ENCODE data around the gene SHC3. TPM values are rescaled to one million over a fixed set of nuclear protein-coding genes. Genes with fewer than 3 reads are reported as not detected.

SHC3 gene
- total RNA-seq, 1 donor from 2014 or later = 0.52 TPM

GRCh38 chr9:88976890-88977257 is 201.7 kb downstream of the SHC3 start:
- Histone ChIP-seq H3K4me3 (ENCODE audit: low read length in 3 of 3) (no peak overlapping the region), H3K36me3 (ENCODE audit: control insufficient read depth in 3 of 3, insufficient read depth in 3 of 3, low read length in 3 of 3) (no peaks in the 10 kb centered on the region), H3K27me3 (ENCODE audit: control insufficient read depth in 3 of 3, insufficient read depth in 3 of 3, low read length in 3 of 3) (peaks cover 0 to 3% (median 2%) of the 10 kb centered on the region in 3 donors), H3K9me3 (ENCODE audit: control insufficient read depth in 3 of 3, low read length in 3 of 3) (peaks cover 0 to 5% (median 0%) of the 10 kb centered on the region in 3 donors), H3K4me1 (ENCODE audit: control insufficient read depth in 3 of 3, insufficient read depth in 3 of 3, low read length in 3 of 3) (peaks cover 0 to 2% (median 0%) of the 10 kb centered on the region in 3 donors), H3K9ac (ENCODE audit: low read depth in 1 of 3, low read length in 3 of 3) (no peak overlapping the region), H3K27ac (ENCODE audit: low read depth, low read length) (no peak overlapping the region)

DNA sequence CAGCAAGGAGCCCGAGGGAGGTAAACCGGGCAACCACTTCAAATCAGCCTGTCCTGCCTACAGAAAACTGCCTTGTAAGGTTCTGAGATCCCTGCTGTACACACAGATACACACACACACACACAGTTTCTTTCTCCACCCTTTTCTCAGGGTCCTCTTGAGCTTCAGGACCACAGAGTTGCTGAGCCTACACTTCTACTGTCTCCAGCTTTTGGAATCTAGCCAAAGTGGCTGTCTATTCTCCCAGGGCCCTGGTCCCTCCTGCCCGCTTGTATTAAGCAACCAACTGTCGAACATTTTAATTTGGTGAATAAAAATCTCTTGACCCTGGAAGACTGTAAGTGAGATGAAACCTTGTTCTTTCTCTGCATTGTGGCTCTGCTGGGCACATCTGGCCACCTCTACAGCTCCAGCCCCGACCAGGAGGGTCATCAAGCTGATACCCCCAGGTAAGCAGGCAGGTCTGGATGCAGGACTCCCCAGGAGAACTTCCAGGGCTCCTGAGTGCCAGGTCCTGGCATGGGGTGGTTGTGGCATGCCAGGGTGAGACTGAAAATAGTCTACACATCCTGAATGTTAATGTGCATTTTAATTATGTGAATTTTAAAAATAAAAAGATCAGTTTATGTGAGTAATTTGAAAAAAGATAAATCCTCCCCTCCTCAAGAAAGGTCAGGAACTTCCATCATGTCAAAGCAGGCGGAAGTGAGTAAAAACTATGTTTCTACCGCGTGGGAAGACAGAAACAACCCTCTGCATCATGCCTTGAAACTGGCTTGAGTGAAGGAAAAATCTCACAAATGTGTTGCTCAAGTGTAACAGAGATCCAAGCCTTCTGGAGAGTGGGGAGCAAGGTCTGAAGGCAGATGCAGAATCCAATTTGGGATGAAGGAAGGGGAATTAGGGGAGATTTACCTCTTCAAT is 202.4 kb downstream of the SHC3 start:
- peaks cover 0 to 2% (median 0%) of the 10 kb centered on the region in 3 donors for H3K4me1 ChIP-seq (ENCODE audit: control insufficient read depth in 3 of 3, insufficient read depth in 3 of 3, low read length in 3 of 3)
- no peak overlapping the region for H3K27ac ChIP-seq (ENCODE audit: low read depth, low read length)
- no peak overlapping the region for H3K4me3 ChIP-seq (ENCODE audit: low read length in 3 of 3)
- no peaks in the 10 kb centered on the region for H3K36me3 ChIP-seq (ENCODE audit: control insufficient read depth in 3 of 3, insufficient read depth in 3 of 3, low read length in 3 of 3)
- no peak overlapping the region for H3K9ac ChIP-seq (ENCODE audit: low read depth in 1 of 3, low read length in 3 of 3)
- H3K9me3 ChIP-seq (ENCODE audit: control insufficient read depth in 3 of 3, low read length in 3 of 3) = peaks cover 0 to 5% (median 0%) of the 10 kb centered on the region in 3 donors
- peaks cover 0 to 7% (median 2%) of the 10 kb centered on the region in 3 donors for H3K27me3 ChIP-seq (ENCODE audit: control insufficient read depth in 3 of 3, insufficient read depth in 3 of 3, low read length in 3 of 3)

GRCh38 chr9:88974641-88975040 is 204.0 kb downstream of the SHC3 start:
- H3K27me3 ChIP-seq (ENCODE audit: control insufficient read depth in 3 of 3, insufficient read depth in 3 of 3, low read length in 3 of 3) = peaks cover 0 to 7% (median 2%) of the 10 kb centered on the region in 3 donors
- H3K9me3 ChIP-seq (ENCODE audit: control insufficient read depth in 3 of 3, low read length in 3 of 3) = peaks cover 0 to 5% (median 0%) of the 10 kb centered on the region in 3 donors
- H3K4me1 ChIP-seq (ENCODE audit: control insufficient read depth in 3 of 3, insufficient read depth in 3 of 3, low read length in 3 of 3) = peaks cover 0 to 2% (median 0%) of the 10 kb centered on the region in 3 donors
- H3K27ac ChIP-seq (ENCODE audit: low read depth, low read length) = no peak overlapping the region
- no peak overlapping the region for H3K9ac ChIP-seq (ENCODE audit: low read depth in 1 of 3, low read length in 3 of 3)
- H3K4me3 ChIP-seq (ENCODE audit: low read length in 3 of 3) = no peak overlapping the region
- H3K36me3 ChIP-seq (ENCODE audit: control insufficient read depth in 3 of 3, insufficient read depth in 3 of 3, low read length in 3 of 3) = no peaks in the 10 kb centered on the region

DNA sequence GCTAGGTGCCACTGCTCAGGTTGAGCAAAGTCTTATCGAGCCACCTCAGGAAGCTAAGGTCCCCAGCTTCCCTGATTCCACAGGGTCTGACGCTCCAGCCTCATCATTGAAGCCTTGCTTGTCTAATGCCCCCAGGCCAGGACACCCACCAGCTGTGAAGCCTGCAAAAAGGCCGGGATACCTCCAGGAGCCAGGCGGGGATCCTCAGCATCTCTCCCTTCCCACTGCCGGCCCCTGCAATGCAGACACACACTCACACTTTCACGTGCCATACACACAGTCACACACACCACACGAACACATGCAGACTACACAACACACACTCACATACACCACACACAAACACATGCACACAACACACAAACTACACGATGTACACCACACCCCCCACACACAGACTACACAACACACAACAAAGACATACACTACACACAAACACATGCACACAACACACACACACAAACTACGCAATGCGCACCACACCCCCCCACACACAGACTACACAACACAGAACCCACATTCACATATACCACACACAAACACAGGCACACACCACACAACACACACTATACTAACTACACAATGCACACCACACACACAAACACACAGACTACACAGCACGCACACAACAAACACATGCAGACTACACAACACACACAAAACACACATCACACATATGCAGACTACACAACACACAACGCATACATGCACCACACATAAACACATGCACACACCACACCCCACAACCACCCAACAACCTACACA is 205.2 kb downstream of the SHC3 start:
- no peak overlapping the region for H3K9ac ChIP-seq (ENCODE audit: low read depth in 1 of 3, low read length in 3 of 3)
- peaks cover 0 to under 1% (median 0%) of the 10 kb centered on the region in 3 donors for H3K4me1 ChIP-seq (ENCODE audit: control insufficient read depth in 3 of 3, insufficient read depth in 3 of 3, low read length in 3 of 3)
- no peaks in the 10 kb centered on the region for H3K36me3 ChIP-seq (ENCODE audit: control insufficient read depth in 3 of 3, insufficient read depth in 3 of 3, low read length in 3 of 3)
- H3K27ac ChIP-seq (ENCODE audit: low read depth, low read length) = no peak overlapping the region
- peaks cover 0 to 5% (median 0%) of the 10 kb centered on the region in 3 donors for H3K9me3 ChIP-seq (ENCODE audit: control insufficient read depth in 3 of 3, low read length in 3 of 3)
- H3K4me3 ChIP-seq (ENCODE audit: low read length in 3 of 3) = no peak overlapping the region
- H3K27me3 ChIP-seq (ENCODE audit: control insufficient read depth in 3 of 3, insufficient read depth in 3 of 3, low read length in 3 of 3) = peaks cover 0 to 7% (median 2%) of the 10 kb centered on the region in 3 donors

- Histone ChIP-seq H3K9me3 (ENCODE audit: control insufficient read depth in 3 of 3, low read length in 3 of 3) (peaks cover 0 to 5% (median 0%) of the 10 kb centered on the region in 3 donors), H3K27ac (ENCODE audit: low read depth, low read length) (no peak overlapping the region), H3K4me3 (ENCODE audit: low read length in 3 of 3) (no peak overlapping the region), H3K36me3 (ENCODE audit: control insufficient read depth in 3 of 3, insufficient read depth in 3 of 3, low read length in 3 of 3) (no peaks in the 10 kb centered on the region), H3K27me3 (ENCODE audit: control insufficient read depth in 3 of 3, insufficient read depth in 3 of 3, low read length in 3 of 3) (peaks cover 0 to 10% (median 2%) of the 10 kb centered on the region in 3 donors), H3K9ac (ENCODE audit: low read depth in 1 of 3, low read length in 3 of 3) (no peak overlapping the region), H3K4me1 (ENCODE audit: control insufficient read depth in 3 of 3, insufficient read depth in 3 of 3, low read length in 3 of 3) (no peaks in the 10 kb centered on the region)
Observed at GRCh38 chr9:88972401-88972800, 206.2 kb downstream of the SHC3 start.

DNA sequence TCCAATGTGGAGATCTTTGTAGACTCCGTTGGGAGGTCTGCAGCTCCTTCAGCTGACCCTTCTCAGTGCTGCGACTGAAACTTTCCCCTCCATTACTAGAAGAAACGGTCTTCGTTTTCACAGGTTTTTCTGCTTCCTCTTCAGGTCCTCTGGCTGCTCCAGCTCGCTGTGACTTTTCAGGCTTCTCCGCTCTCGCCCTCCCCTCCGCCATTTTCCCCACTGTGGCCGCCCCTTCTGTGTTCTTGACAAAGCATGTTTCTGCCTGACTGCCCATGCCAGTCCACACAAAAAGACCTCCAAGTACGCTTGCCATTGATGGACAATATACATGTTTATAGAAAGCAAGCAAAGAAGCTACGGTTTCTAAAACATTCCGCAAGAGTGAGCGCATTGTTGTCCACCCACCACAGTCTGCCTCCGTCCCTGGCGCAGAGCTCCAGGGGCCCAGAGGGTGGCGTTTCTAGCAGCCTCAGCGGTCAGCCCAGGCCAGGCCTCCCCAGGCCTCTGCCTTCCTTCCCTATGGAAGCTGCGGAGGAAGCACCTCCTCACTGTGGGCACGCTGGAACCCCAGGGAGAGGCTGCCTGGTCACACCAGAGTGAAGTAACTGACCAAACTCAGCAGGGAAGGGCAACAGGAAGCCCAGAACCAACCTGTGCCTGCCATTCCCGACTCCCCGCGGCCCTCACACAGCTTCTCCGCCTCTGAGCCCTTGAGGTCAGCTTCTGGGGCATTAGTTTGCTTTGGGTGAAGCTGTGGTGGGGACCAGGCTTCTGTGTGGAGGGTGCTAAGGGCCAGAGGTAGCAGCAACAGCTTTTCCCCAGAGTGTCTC is 207.3 kb downstream of the SHC3 start:
- Histone ChIP-seq H3K9me3 (ENCODE audit: control insufficient read depth in 3 of 3, low read length in 3 of 3) (peaks cover 0 to 5% (median 0%) of the 10 kb centered on the region in 3 donors), H3K27me3 (ENCODE audit: control insufficient read depth in 3 of 3, insufficient read depth in 3 of 3, low read length in 3 of 3) (peaks cover 0 to 10% (median 0%) of the 10 kb centered on the region in 3 donors), H3K9ac (ENCODE audit: low read depth in 1 of 3, low read length in 3 of 3) (no peak overlapping the region), H3K4me1 (ENCODE audit: control insufficient read depth in 3 of 3, insufficient read depth in 3 of 3, low read length in 3 of 3) (no peaks in the 10 kb centered on the region), H3K36me3 (ENCODE audit: control insufficient read depth in 3 of 3, insufficient read depth in 3 of 3, low read length in 3 of 3) (no peaks in the 10 kb centered on the region), H3K27ac (ENCODE audit: low read depth, low read length) (no peak overlapping the region), H3K4me3 (ENCODE audit: low read length in 3 of 3) (no peak overlapping the region)

DNA sequence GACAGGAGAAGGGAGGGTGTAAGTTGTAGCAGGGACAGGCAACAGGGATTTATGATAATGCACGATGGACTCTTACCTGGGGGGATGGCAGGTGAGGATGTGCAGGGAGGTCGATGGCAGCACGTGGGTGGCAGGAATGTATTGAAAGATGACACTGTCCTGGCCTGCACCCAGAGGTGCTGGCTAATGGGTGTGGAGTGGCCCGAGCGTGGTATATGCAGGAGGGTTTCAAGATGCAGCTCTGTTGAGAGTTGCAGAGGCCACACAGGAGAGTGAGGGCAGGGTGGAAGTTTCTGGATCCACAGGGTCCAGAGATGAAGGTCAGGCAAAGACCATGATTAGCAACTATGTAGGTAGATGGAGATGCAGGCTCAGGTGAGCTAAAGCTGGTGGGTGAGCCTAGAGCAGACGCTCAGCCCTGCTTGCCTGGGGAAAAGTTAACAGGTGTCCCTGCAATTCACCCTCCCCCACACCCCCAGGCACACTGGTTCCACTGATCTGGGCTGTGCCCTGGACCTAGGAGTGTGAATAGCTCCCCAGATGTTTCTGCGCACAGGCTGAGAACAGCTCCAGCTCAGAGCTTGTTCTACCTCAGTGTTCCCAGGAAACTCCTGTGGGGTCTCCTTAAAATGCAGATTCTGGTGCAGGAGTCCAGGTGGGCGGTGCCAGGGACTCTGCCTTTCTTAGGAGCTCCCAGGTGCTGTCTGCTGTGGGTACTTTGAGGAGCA is 208.8 kb downstream of the SHC3 start:
- Histone ChIP-seq H3K36me3 (ENCODE audit: control insufficient read depth in 3 of 3, insufficient read depth in 3 of 3, low read length in 3 of 3) (no peaks in the 10 kb centered on the region), H3K4me1 (ENCODE audit: control insufficient read depth in 3 of 3, insufficient read depth in 3 of 3, low read length in 3 of 3) (no peaks in the 10 kb centered on the region), H3K27me3 (ENCODE audit: control insufficient read depth in 3 of 3, insufficient read depth in 3 of 3, low read length in 3 of 3) (peaks cover 0 to 10% (median 0%) of the 10 kb centered on the region in 3 donors), H3K9me3 (ENCODE audit: control insufficient read depth in 3 of 3, low read length in 3 of 3) (peaks cover 0 to 5% (median 0%) of the 10 kb centered on the region in 3 donors), H3K27ac (ENCODE audit: low read depth, low read length) (no peak overlapping the region), H3K4me3 (ENCODE audit: low read length in 3 of 3) (no peak overlapping the region), H3K9ac (ENCODE audit: low read depth in 1 of 3, low read length in 3 of 3) (no peak overlapping the region)

- no peaks in the 10 kb centered on the region for H3K4me1 ChIP-seq (ENCODE audit: control insufficient read depth in 3 of 3, insufficient read depth in 3 of 3, low read length in 3 of 3)
- H3K36me3 ChIP-seq (ENCODE audit: control insufficient read depth in 3 of 3, insufficient read depth in 3 of 3, low read length in 3 of 3) = no peaks in the 10 kb centered on the region
- no peak overlapping the region for H3K9ac ChIP-seq (ENCODE audit: low read depth in 1 of 3, low read length in 3 of 3)
- H3K27ac ChIP-seq (ENCODE audit: low read depth, low read length) = no peak overlapping the region
- H3K9me3 ChIP-seq (ENCODE audit: control insufficient read depth in 3 of 3, low read length in 3 of 3) = peaks cover 0 to 5% (median 0%) of the 10 kb centered on the region in 3 donors
- peaks cover 0 to 10% (median 0%) of the 10 kb centered on the region in 3 donors for H3K27me3 ChIP-seq (ENCODE audit: control insufficient read depth in 3 of 3, insufficient read depth in 3 of 3, low read length in 3 of 3)
- H3K4me3 ChIP-seq (ENCODE audit: low read length in 3 of 3) = no peak overlapping the region
Observed at GRCh38 chr9:88968799-88969198, 209.8 kb downstream of the SHC3 start.

Measured in skeletal muscle tissue (tissue), 4 donors.